Left hindlimb (tissue), 1 donor: ENCODE measurements around the gene F10.

ENCODE experiments used
- DNase-seq: peaks from one replicate; pipeline ENCODE4 v3.0.0-alpha.2; 2018

Gene F10

DNA sequence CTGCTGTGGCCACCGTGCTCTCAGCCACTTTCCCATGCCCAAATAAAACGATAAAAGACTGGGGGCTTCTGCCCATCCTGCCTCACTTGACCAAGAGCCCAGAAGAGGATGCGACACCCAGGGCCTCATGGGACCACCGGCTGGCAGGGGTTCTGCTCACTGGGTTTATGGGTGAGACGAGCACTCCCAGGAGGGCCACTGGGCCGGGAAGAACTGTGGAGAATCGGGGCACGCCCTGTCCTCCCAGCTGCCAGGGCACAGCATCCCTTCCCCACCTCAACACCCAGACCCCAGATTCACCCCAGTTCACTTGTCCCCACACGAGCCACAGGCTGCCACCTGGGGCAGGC, 4.7 kb upstream of the F10 start:
- no peak for DNase-seq

DNA sequence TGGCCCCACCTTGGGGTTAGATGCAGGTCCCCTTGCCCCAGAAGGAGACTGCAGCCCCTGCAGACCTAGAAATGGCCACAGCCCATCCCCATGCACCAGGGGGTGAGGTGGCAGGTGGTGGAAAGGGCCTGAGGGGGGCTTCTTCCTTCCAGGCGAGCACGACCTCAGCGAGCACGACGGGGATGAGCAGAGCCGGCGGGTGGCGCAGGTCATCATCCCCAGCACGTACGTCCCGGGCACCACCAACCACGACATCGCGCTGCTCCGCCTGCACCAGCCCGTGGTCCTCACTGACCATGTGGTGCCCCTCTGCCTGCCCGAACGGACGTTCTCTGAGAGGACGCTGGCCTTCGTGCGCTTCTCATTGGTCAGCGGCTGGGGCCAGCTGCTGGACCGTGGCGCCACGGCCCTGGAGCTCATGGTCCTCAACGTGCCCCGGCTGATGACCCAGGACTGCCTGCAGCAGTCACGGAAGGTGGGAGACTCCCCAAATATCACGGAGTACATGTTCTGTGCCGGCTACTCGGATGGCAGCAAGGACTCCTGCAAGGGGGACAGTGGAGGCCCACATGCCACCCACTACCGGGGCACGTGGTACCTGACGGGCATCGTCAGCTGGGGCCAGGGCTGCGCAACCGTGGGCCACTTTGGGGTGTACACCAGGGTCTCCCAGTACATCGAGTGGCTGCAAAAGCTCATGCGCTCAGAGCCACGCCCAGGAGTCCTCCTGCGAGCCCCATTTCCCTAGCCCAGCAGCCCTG, 4.2 kb upstream of the F10 start:
- DNase-seq = no peak

DNA sequence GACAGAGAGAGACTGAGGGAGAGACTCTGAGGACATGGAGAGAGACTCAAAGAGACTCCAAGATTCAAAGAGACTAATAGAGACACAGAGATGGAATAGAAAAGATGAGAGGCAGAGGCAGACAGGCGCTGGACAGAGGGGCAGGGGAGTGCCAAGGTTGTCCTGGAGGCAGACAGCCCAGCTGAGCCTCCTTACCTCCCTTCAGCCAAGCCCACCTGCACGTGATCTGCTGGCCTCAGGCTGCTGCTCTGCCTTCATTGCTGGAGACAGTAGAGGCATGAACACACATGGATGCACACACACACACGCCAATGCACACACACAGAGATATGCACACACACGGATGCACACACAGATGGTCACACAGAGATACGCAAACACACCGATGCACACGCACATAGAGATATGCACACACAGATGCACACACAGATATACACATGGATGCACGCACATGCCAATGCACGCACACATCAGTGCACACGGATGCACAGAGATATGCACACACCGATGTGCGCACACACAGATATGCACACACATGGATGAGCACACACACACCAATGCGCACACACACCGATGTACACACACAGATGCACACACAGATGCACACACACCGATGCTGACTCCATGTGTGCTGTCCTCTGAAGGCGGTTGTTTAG, 3.3 kb upstream of the F10 start:
- DNase-seq = no peak

DNA sequence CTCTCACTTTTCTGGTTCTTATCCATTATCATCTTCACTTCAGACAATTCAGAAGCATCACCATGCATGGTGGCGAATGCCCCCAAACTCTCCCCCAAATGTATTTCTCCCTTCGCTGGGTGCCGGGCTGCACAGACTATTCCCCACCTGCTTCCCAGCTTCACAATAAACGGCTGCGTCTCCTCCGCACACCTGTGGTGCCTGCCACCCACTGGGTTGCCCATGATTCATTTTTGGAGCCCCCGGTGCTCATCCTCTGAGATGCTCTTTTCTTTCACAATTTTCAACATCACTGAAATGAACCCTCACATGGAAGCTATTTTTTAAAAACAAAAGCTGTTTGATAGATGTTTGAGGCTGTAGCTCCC, 2.8 kb upstream of the F10 start:
- DNase-seq = no peak

DNA sequence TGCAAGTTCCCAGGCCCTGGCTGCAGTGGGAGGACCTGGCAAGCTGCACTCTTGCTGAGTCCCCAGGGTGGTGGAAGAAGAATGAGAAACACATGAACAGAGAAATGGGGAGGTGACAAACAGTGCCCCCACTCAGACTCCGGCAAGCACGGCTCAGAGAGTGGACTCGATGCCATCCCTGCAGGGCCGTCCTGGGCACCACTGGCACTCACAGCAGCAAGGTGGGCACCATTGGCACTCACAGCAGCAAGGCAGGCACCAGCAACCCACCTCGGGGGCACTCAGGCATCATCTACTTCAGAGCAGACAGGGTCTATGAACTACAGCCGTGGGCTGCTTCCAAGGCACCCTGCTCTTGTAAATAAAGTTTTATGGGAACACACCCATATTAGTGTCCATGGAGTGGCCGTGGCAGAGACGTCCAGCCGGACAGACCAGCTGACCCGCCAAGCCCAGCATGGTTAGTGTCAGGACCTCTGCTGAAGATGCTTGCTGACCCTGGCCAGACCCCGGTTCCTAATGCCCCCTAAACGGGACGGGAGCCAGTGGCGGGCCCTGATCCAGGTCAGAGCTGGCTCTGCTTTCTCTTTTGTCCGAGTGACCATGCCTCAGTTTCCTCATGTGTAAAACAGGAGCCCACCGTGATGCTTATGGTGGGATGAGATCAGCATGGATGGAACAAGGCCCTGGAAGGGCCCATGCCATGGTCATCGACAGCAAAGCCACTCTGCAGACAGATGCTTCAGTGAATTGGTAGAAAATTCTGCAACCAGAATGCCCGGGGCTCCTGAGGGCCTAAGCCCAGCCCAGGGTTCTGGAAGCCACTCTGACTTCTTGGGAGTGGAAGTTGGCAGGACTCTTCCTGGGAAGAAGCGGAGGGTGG, 2.1 kb upstream of the F10 start:
- no peak for DNase-seq

DNA sequence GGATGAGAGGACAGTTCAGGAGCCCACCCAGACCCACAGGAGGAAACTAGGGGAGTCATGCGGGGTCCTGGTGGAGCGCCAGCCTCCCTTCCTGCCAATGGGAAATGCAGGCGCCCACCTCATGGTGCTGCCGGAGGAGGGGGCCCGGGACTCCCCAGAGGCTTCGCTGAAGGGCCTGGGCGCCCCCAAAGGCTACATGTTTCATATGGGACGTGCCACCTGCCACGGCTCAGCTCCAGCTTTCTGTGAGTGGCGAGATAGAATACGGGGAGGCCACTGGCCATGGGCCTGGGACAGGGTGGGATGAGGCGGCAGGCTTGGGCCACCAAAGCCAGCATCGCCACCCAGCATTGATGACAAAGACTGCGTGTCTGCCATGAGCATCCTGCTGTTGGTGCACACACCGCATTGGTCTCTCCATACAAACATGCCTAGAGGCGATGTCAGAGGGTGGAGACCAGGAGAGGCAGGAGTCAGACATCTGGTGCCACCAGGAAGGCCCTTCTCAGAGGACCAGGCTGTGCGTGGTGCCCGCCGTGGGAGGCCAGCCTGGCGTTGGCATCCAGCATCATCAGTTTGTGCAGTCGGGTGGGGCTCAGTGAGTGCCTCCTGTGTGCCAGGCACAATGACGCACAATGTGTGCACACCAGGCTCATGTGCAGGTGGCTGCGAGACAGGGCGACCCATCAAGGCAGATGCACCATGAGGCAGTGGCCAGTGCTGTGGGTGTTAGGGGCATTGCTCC, 1.2 kb upstream of the F10 start:
- no peak for DNase-seq

DNA sequence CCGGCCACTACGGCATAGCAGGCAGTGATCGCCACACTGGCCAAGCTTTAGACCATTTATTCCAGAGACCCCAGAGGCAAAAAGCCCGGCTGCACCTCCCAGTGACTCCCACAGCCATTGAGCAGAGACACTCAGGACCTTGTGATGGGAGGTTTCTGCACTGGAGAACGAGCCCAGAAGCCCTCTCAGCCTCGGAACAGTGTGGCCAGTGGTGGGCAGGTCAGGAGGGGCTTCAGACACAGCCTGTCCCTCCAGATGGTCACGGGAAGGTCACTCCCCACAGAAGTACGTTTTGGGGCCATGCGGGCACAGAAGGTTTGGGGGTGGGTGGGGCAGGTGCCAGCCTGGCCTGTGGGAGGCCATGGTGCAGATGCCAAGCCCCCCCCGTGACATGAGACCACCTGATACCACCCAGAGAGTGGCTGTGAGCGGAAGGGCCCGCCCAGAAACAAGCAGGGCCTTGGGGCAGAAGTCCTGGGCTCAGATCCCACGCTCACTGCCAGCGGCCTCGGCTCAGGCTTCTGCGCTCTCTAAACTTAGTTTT, 599 bp upstream of the F10 start:
- DNase-seq = no peak

DNA sequence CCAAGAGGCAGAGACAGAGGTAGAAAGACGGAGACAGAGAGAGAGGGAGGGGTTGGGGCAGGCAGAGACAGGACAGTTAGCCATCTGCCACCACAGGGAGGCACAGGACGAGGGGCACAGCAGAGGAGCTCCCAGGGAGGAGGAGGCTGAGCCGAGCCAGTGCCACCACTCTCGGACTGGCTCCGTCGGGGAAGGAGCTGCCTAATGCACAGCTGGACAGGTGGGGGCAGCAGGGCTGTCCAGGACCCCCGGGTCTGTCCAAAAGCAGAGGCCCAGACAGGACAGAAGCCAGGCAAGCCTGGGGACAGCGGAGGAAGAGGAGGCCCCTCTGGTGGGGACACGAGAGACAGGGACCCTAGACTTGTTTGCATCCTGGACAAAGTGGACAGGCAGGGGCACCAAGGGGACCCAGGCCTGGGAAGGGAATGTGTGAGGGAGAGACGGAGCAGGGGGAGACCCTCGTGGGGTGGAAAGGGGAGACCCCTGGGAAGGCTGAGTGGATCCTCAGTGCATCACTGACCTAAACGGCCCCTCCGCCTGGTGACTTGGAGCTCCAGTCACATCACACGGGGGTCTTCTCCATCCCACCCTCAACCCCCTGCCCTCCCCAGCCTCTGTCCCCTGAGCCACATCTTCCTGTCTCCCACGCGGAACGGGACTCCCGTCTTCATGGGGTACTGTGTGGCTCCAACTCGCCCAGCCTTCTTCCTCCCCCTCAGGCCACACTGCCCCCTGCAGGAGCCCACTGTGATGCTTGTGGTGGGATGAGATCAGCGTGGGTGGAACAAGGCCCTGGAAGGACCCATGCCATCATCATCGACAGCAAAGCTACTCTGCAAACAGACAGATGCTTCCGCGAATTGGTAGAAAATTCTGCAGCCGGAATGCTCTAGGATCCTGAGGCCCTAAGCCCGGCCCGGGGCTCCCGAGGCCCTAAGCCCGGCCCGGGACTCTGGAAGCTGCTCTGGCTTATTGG, 915 bp downstream of the F10 start:
- DNase-seq = no peak

DNA sequence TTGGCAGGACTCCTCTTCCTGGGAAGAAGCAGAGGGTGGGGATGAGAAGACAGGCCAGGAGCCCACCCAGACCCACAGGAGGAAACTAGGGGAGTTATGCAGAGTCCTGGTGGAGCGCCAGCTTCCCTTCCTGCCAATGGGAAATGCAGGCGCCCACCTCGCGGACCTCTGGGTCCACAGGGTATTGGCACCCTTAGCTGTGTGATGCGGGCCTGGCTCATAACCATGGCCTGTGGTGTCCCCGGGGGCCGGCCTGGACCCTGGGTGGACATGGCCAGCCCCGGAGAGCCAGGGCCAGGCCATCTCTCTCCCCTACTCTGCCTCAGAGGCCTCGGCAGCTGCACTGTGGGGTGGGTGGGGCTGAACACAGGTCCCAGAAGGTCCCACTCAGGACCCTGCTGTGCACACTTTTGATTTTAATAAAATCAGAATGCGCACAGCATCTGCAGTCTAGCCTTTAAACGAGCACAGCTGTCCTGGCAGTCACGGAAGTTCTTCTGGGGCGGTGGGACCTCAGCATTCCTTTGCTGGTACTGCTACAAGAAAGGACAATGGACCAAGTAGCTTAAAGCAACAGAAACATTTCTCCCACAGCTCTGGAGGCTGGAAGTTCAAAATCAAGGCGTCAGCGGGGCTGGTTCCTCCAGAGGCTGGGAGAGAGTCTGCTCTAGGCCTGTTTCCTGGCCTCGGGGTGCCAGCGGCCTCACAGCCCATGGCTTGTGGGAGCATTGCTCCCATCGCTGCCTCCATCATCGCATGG, 1.8 kb downstream of the F10 start:
- DNase-seq = no peak

DNA sequence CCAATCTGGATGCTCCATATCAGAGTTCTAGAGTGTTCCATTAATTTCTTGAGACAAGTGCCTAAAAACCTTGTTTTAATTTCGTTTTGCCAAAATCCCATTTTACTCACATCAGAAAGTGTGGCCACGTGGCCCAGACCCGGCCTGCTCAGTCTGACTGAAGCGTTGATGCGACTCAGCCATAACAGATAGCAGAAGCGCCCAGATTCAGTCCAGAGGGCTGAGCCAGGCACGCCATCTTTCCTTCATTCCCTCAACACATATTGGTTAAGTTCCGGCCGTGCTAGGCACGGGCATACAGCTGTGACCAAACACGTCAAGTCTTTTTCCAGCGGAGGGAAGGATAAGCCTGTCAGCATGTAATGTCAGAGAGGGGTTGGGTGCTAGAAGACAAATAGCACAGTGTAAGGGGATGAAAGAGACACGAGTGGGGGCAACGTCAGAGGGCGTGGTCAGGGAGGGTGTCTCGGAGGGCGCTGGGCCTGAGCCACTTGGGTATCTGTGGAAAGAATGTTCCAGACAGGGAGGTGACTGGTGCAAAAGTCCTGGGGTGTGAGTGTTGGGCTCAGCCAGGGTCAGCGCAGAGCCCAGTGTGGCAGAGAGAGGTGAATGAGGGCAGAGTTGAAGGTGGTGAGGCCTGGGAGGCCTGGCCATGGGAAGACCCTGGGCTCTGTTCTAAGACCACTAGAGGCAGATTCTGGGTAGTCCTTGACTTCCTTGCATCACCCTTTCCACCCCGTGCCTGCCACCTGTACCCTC, 3.1 kb downstream of the F10 start:
- DNase-seq = no peak

DNA sequence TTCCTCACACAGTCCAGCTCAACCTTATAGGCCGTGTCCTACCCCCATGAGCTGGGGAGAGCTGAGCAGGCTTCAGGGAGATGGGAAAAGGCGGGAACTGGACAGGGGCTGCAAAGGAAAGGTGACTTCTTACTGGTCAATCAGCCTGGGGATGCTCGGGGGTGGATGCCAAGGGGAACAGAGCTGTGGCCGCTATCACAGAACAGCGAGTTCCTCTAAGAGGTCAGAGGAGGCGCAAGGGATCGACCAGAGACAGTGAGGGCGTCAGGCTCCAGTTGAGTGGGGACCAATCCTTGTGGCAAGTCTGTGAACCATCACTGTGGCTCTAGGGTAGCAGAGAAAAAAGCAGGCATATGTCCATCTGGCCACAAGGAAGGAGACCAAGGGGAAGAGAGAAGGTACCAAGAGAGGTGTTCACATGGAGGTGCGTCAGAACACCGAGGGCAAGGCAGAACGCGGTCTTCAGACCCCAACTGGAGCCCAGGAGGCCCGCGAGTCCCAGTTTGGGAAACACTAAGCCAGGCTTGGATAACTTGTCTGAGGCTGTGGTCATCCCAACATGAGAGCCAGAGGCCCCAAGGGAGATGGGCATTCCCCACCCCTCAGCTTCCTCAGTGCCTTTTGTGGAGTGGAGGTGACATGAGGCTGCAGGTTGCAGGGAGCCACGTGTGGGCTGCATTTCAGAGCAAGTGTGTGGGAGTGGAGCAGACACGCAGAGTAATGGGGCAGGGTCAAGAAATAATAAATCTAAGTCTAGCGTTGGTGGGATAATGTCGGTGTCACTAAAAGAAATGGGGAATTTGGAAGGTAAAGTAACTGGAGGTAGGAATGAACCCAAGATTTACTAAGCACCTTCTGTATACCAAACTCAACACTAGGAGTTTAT, 3.9 kb downstream of the F10 start:
- no peak for DNase-seq

DNA sequence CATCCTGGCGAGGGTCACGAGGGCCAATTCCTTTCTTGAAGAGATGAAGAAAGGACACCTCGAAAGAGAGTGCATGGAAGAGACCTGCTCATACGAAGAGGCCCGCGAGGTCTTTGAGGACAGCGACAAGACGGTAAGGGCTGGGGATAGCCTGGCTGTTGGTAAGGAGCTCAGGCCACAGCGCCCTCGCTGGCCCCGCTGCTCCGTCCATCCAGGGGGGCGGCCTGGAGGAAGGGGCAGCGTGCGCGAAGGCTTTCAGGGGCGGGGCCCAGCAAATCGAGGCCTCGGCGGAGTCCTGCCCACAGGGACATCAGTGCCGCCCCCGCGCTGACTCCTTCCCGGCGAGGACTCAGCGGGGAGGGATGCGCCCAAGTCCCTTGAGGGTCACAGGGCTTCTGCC, 6.9 kb downstream of the F10 start:
- no peak for DNase-seq

DNA sequence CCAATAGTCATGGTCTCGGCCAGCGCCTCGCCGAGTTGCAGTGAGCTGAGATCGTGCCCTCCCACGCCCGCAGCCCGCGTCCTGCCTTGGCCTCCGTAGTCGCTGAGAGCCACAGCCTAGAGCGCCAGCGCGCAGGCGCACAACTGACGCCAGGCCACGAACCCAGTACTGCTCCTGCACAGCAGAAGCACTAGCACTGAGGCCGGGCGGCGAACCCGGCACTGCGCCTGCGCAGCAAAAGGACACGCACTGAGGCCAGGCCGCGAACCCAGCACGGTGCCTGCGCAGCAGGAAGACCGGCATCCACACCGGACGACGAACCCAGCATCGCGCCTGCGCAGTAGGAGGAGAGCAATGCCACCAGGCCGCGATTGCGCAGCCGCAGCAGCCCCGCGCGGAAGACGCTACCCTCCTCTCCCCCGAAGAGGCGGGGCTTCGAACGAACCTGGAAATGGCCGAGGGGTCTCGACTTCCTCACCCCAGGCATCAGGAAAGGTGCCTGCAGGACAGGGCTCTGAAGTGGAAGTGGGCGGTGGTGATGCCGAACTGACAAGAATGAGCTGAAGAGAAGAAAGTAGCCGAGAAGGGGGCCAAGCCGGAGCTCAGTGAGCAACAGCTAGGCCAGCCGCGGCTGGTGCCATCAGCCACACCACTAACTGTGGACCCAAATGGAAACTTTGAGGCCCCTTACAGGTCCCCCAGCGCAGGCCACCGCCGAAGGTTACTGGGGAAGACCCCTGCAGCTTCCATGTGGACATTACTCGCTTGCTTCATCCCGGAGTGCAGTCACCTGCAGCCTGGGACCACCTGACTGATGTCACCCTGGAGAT, 7.5 kb downstream of the F10 start:
- no peak for DNase-seq

DNA sequence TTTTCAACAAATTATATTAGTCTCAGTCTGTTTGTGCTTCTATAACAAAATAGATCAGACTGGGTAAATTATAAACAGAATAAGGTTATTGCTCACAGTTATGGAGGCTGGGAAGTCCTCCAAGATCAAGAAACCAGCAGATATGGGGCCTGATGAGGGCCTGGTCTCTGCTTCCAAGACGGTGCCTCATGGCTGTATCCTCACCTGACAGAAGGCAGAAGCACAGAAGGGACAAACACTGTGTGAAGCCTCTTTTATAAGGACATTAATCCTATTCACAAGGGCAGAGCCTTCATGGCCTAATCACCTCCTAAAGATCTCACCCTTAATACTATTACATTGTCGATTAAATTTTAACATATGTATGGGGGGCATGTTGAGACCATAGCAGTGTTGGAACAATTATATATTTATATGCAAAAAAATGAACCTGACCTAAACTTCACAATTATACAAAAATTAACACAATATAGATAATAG, 12.7 kb downstream of the F10 start:
- DNase-seq = no peak

DNA sequence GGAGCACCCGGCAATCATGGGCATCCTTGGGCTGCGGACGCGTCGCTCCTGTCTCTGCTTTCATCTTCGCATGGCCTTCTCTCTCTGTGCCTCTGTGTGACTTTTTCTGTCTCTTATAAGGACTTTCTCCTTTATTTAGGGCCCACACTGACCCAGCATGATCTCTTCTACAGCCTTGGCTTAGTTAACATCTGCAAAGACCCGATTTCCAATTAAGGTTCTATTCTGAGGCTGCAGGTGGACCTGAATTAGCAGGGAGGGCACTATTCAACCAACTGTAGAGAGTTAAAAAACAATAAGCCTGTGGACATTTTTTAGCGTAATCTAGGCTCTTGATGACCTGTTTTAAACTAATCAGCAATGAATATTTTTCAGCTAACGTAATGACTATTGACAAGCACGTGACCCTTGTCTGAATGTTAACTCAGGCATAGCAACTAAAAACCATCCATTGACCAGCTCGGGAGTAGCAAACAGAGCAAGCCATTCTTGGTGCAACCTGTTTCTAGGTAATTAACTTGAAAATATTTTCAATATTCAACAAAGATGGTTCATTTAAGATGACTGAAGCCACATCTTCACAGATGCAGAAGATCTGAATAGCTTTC, 15.2 kb downstream of the F10 start:
- DNase-seq = no peak

DNA sequence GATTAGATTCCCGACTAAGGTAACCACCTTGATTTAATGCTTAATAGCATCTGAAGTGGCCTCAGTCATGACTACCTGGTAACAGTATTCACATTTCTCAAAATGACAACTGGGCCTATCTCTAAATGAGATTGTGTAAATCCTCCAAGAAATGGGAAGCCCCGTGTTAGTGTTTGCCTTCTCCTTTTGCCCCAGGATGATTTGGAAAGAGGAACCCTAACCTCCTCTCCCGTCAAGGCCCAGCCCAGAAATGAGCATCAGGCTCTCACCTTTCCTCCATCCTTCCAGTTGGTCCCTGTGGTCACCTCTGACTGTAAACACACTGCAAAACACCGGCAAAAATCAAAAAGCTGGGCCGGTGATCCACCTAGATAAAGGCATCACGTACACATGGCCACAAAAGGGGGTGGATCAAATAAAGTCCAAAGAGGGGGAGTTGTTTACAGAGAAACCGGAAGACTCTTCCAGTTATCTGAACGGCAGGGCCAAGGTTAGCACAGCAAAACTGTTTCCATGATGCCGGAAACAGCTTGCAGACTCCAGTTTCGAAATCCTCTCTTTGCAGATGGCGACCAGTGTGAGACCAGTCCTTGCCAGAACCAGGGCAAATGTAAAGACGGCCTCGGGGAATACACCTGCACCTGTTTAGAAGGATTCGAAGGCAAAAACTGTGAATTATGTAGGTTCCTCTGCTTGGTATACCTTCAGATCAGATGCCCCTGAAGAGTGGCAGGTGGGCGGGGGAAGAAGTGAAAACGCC, 16.4 kb downstream of the F10 start:
- no peak for DNase-seq

DNA sequence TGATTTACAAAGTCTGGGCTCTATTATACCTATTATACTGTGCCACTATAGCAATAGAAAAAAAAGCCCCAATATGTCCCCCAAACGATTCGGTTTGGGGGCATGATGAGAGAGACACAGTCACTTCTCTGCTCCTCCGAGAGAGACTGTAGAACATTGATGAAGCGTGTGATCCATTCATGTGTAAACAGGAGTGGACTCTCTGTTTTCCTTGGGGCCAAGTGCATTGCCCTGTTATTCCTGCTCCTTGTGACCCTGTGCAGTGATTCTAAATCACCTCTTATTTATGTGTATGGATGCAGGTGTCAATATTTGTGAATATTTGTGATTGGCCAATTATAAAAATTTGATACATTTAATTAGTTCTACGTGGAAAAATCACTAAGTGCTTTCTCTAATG, 17.0 kb downstream of the F10 start:
- no peak for DNase-seq
